ENCODE measurements around the gene TMEM128.
"Not testable (repeated sequence)": the region's sequence is repeated elsewhere in the genome, so short reads cannot be mapped to it uniquely, and the experiment has no call there.

Gene TMEM128

DNA sequence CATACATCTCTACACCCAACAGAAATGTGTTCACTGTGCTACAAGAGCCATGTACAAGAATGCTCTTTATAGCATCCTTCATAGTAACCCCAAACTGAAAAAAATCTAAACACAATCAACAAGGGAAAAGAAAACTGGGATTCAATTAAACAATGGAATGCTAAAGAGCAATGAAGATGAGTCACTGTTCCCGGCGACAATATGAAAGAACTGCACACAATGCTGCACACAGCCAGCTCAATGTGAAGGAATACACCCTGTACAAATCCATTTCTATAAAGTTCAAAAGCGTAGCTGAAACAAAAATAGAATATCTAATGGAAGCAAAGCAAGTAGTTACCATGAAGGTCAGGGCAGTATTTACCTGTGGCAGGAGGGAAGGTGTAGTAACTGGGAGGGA, 8.5 kb downstream of the TMEM128 start:
- not testable (repeated sequence) for H3K9me3 Mint-ChIP-seq; H3K27me3 Mint-ChIP-seq; H3K27ac Mint-ChIP-seq; H3K4me3 Mint-ChIP-seq; H3K4me1 Mint-ChIP-seq; ATAC-seq (ENCODE audit: low read depth); DNase-seq (ENCODE audit: low spot score in 2 of 2)
- H3K36me3 Mint-ChIP-seq: peaks cover 33% of the 10 kb centered on the region

GRCh38 chr4:4233610-4234009, 14.4 kb downstream of the TMEM128 start:
- peaks cover 2% of the 10 kb centered on the region for H3K27me3 Mint-ChIP-seq
- H3K36me3 Mint-ChIP-seq: peaks cover 18% of the 10 kb centered on the region
- H3K9me3 Mint-ChIP-seq: peaks cover 10% of the 10 kb centered on the region
- no peak overlapping the region for H3K27ac Mint-ChIP-seq
- H3K4me3 Mint-ChIP-seq: no peak overlapping the region
- ATAC-seq (ENCODE audit: low read depth) (no peak), DNase-seq (ENCODE audit: low spot score in 2 of 2) (no peak)
- H3K4me1 Mint-ChIP-seq: no peaks in the 10 kb centered on the region

GRCh38 chr4:4228356-4228668, 19.7 kb downstream of the TMEM128 start:
- peaks cover 31% of the 10 kb centered on the region for H3K27me3 Mint-ChIP-seq
- no peak for ATAC-seq (ENCODE audit: low read depth)
- no peak for DNase-seq (ENCODE audit: low spot score in 2 of 2)
- H3K27ac Mint-ChIP-seq: no peak overlapping the region
- H3K4me1 Mint-ChIP-seq: peaks cover 6% of the 10 kb centered on the region
- H3K36me3 Mint-ChIP-seq: peaks cover 5% of the 10 kb centered on the region
- H3K9me3 Mint-ChIP-seq: peaks cover 5% of the 10 kb centered on the region
- H3K4me3 Mint-ChIP-seq: no peak overlapping the region

DNA sequence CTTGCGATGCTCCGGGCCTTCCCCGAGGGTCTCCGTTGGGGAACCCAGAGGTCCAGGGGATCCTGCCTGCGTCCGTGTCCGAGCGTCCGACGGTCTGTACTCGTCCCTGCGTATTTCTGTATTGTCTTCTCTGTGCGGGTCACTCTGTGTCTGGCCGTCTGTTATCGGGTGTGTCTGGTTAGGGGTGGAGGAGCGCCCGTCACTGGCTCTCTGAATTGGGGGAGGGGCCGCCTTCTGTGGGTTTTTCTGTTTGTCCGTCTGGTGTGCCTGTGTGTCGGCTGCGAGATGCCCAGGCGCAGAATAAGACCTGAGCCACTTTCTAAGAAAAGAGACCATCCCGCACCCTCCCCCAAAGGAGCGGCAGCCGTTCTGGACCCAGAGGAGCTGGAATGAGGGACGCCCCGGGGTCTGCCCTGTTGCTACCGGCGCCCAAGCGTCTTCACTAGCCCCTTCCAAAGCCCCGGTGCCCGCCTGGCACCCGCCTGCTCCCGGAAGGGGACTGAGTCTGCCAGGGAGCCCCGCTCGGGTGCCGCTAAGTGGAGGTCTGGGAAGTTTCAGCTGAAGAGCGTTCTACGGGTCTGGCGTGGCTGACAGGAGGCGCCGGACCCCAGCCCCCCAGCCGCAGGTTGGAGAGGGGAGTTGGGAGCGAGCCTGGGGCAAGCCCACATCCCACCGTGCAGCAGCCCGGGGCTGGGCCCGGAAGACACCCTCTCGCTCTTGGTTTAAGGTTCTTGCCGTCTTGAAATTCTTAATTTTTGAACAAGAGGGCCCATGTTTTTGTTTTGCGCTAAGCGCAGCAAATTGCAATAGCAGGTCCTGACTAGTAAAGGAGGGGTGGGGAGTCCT, 20.3 kb downstream of the TMEM128 start:
- peaks cover 35% of the 10 kb centered on the region for H3K27me3 Mint-ChIP-seq
- peaks cover 5% of the 10 kb centered on the region for H3K36me3 Mint-ChIP-seq
- no peak overlapping the region for H3K4me3 Mint-ChIP-seq
- no peak overlapping the region for H3K27ac Mint-ChIP-seq
- peaks cover 6% of the 10 kb centered on the region for H3K4me1 Mint-ChIP-seq
- no peak for DNase-seq (ENCODE audit: low spot score in 2 of 2)
- H3K9me3 Mint-ChIP-seq: peaks cover 5% of the 10 kb centered on the region
- no peak for ATAC-seq (ENCODE audit: low read depth)

DNA sequence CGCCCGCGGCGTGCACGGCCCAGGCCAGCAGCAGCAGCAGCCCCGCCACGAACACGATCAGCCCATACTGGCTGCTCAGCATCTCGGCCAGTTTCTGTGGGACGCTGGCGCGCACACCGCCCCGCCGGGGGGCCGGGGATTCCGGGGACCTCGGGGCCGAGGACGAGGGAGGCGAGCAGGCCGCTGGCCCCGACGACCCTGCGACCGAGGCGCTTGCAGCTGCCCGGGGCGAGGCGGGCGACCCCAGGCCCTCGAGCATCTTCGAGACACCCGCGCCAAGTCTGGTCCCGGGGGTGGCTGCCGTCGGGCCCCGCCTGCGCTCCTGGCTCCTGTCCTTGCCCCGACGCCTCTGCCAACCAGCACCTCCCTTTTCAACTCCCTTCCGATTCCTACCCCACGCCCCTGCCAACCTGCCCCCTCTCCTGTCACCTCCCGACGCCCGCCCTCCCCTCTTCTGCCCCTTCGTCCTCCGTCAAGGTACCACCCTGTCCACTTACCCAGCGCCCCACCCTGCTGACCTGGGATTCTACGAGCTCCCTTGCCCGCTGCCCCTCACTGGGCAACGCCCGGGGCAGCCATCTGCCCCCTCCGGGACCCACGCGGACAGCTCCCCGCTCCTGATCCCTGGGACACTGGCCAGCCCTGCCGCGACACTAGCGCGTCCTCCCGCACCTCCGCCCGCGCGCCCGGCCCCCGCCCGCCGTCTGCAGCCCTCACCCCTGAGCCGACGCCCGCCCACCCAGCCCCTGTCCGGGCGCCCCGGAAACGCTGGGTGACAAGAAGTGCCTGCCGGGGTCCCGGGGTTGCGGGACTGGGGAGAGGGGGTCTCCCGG, 21.2 kb downstream of the TMEM128 start, which contains the start of gene OTOP1:
Gene OTOP1 (minus strand): TSS at position 324 of the 833 bp plus-strand sequence. CDS start 65 bp downstream, at position 259.
- Mint-ChIP-seq H3K9me3 (peaks cover 4% of the 10 kb centered on the region), H3K4me3 (no peak within 1 kb of the TSS), H3K27me3 (peaks cover 36% of the 10 kb centered on the region), H3K4me1 (peaks cover 6% of the 10 kb centered on the region), H3K27ac (no peak within 1 kb of the TSS), H3K36me3 (peaks cover 5% of the 10 kb centered on the region)
- DNase-seq (ENCODE audit: low spot score in 2 of 2): no peak
- ATAC-seq (ENCODE audit: low read depth): no peak

DNA sequence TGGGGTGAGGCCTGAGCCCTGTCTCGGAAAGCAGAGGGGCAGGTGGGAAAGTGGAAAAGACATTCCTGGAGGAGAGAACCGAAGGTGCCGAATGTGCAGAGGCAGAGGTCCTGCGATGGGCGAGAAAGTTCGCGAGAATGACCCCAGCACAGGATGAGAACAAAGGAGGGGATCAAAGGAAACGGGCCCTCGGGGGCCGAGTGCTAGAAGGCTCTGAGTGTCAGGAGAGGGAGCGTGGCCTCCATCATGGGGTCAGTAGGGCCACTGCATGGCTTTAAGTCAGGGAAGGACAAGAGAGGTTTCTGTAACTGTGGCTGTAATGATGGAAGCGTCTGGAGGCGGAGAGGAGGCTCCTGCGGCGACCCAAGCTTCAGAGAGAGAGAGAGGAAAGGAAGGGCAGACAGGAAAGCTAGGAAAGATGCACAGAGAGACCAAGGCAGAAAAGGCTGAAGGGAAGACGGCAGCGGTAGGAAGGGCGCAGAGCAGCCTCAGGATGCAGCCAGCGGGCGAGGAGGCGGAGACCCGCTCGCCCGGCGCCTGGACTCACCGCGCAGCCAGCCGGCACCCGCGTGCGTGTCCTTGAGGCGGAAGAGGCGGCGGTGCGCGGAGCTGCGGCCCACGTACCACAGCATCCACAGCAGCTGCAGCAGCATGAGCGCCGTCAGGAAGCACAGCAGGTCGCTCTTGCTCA, 22.0 kb downstream of the TMEM128 start:
- DNase-seq (ENCODE audit: low spot score in 2 of 2): no peak
- no peak for ATAC-seq (ENCODE audit: low read depth)
- H3K4me1 Mint-ChIP-seq: peaks cover 6% of the 10 kb centered on the region
- no peak overlapping the region for H3K27ac Mint-ChIP-seq
- peaks cover 2% of the 10 kb centered on the region for H3K9me3 Mint-ChIP-seq
- H3K4me3 Mint-ChIP-seq: no peak overlapping the region
- peaks cover 36% of the 10 kb centered on the region for H3K27me3 Mint-ChIP-seq
- H3K36me3 Mint-ChIP-seq: peaks cover 5% of the 10 kb centered on the region

GRCh38 chr4:4217113-4217512, 30.9 kb downstream of the TMEM128 start:
- Mint-ChIP-seq H3K27me3 (peaks cover 8% of the 10 kb centered on the region), H3K9me3 (no peaks in the 10 kb centered on the region), H3K4me1 (no peaks in the 10 kb centered on the region), H3K36me3 (no peaks in the 10 kb centered on the region), H3K27ac (no peak overlapping the region), H3K4me3 (no peak overlapping the region)
- DNase-seq (ENCODE audit: low spot score in 2 of 2) (no peak), ATAC-seq (ENCODE audit: low read depth) (no peak)

DNA sequence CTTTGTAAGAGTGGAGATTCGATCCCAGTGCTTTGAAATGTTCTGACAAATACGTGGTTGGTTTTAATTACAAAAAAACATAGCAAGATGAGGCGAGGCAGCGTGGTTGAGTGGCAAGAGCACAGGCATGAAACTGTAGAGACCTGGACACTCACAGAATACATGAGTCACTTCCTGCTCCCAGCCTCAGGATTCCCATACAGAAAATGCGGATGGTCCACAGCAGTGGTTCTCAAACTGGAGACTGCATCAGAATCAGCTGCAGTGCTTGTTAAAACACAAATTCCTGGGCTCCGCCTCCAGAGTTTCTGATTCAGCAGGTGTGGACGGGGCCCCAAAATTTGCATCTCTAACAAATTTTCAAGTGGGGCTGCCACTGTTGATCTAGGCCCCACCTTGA, 31.4 kb downstream of the TMEM128 start:
- no peak for ATAC-seq (ENCODE audit: low read depth)
- DNase-seq (ENCODE audit: low spot score in 2 of 2): no peak
- Mint-ChIP-seq H3K4me1 (no peaks in the 10 kb centered on the region), H3K36me3 (no peaks in the 10 kb centered on the region), H3K27ac (no peak overlapping the region), H3K9me3 (no peaks in the 10 kb centered on the region), H3K4me3 (no peak overlapping the region), H3K27me3 (peaks cover 5% of the 10 kb centered on the region)

DNA sequence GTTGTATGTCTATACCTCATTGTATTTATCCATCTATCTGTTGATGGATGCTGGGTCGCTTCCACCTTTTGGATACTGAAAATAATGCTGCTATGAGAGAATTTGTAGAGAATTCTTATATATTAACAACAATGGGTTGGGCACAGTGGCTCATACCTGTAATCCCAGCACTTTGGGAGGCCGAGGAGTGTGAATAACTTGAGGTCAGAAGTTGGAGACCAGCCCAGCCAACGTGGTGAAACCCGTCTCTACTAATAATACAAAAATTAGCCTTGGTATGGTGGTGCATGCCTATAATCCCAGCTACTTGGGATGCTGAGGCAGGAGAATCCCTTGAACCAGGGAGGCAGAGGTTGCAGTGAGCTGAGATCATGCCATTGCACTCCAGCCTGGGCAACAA, 34.3 kb downstream of the TMEM128 start:
- not testable (repeated sequence) for H3K36me3 Mint-ChIP-seq; H3K27ac Mint-ChIP-seq; H3K9me3 Mint-ChIP-seq; ATAC-seq (ENCODE audit: low read depth); DNase-seq (ENCODE audit: low spot score in 2 of 2); H3K4me3 Mint-ChIP-seq; H3K4me1 Mint-ChIP-seq
- peaks cover 13% of the 10 kb centered on the region for H3K27me3 Mint-ChIP-seq

- H3K36me3 Mint-ChIP-seq: no peaks in the 10 kb centered on the region
- ATAC-seq (ENCODE audit: low read depth): no peak
- no peaks in the 10 kb centered on the region for H3K9me3 Mint-ChIP-seq
- no peak overlapping the region for H3K27ac Mint-ChIP-seq
- no peak for DNase-seq (ENCODE audit: low spot score in 2 of 2)
- no peaks in the 10 kb centered on the region for H3K4me1 Mint-ChIP-seq
- H3K27me3 Mint-ChIP-seq: peaks cover 11% of the 10 kb centered on the region
- no peak overlapping the region for H3K4me3 Mint-ChIP-seq
These were observed 41.8 kb downstream of the TMEM128 start for GRCh38 chr4:4206204-4206603.

DNA sequence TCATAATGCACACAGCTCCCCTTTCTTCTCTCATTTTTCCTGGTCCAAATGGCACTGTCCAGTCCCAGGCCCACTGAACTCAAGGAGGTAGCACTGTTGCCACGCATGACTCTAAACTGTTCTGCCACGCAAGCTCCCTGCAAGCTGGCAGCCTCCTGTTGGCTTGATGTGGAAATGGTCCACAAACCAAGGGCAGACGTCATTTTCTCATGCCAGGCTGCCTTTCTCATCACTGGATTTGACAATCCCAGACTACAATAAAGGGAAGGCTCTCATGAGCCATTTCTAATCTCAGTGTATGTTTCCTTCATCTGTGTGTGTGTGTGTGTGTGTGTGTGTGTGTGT, 43.6 kb downstream of the TMEM128 start:
- H3K36me3 Mint-ChIP-seq: no peaks in the 10 kb centered on the region

DNA sequence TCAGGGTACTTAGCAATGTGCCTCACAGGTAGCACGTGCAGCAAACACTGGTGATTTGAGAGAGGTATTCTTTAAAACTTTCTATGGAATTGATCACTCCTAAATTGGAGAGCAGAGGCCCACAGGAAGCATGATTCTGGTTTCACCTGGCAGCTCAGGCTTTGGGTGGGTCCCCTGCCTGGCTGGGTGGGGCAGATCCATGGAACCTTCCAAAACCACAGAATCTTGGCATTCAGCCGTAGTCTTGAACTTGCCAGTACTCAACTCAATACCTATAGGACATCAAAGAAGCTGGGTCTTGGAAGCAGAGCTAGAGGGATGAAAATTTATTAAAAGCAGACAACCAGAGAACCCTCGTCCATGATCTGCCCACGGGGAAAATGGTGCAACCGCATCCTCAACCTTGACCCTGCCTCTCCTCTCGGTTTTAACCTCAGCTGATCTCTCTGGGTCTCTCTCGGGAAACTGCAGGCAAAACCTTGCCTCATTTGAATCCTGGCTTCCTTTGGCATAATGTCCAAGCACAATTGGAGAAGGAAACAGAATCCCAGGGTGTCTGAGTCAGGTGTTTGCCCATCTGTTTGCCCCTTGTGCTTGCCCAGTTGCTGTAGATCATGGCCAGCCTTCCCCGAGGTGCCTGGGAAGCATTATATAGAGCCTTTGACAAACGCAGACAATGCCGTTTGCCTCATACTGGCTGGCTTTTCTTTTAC, 44.2 kb downstream of the TMEM128 start:
- no peaks in the 10 kb centered on the region for H3K36me3 Mint-ChIP-seq
- no peaks in the 10 kb centered on the region for H3K9me3 Mint-ChIP-seq
- no peak for DNase-seq (ENCODE audit: low spot score in 2 of 2)
- no peak overlapping the region for H3K4me3 Mint-ChIP-seq
- H3K27ac Mint-ChIP-seq: no peak overlapping the region
- H3K4me1 Mint-ChIP-seq: no peaks in the 10 kb centered on the region
- ATAC-seq (ENCODE audit: low read depth): no peak
- H3K27me3 Mint-ChIP-seq: peaks cover 4% of the 10 kb centered on the region

More for the DNA sequence above, 43.6 kb downstream of the TMEM128 start:
- no peak for DNase-seq (ENCODE audit: low spot score in 2 of 2)
- no peak for ATAC-seq (ENCODE audit: low read depth)
- H3K4me3 Mint-ChIP-seq: no peak overlapping the region
- peaks cover 4% of the 10 kb centered on the region for H3K27me3 Mint-ChIP-seq
- no peaks in the 10 kb centered on the region for H3K4me1 Mint-ChIP-seq
- H3K9me3 Mint-ChIP-seq: no peaks in the 10 kb centered on the region
- no peak overlapping the region for H3K27ac Mint-ChIP-seq

GRCh38 chr4:4202510-4202909, 45.5 kb downstream of the TMEM128 start:
- H3K4me1 Mint-ChIP-seq: no peaks in the 10 kb centered on the region
- H3K36me3 Mint-ChIP-seq: no peaks in the 10 kb centered on the region
- ATAC-seq (ENCODE audit: low read depth) (no peak), DNase-seq (ENCODE audit: low spot score in 2 of 2) (no peak)
- H3K4me3 Mint-ChIP-seq: no peak overlapping the region
- H3K27me3 Mint-ChIP-seq: peaks cover 4% of the 10 kb centered on the region
- no peaks in the 10 kb centered on the region for H3K9me3 Mint-ChIP-seq
- no peak overlapping the region for H3K27ac Mint-ChIP-seq

GRCh38 chr4:4200624-4201023, 47.4 kb downstream of the TMEM128 start:
- H3K4me1 Mint-ChIP-seq: no peaks in the 10 kb centered on the region

More at GRCh38 chr4:4200624-4201023, 47.4 kb downstream of the TMEM128 start:
- ATAC-seq (ENCODE audit: low read depth) (no peak), DNase-seq (ENCODE audit: low spot score in 2 of 2) (no peak)
- peaks cover 2% of the 10 kb centered on the region for H3K9me3 Mint-ChIP-seq
- no peaks in the 10 kb centered on the region for H3K36me3 Mint-ChIP-seq
- peaks cover 7% of the 10 kb centered on the region for H3K27me3 Mint-ChIP-seq
- H3K4me3 Mint-ChIP-seq: no peak overlapping the region
- H3K27ac Mint-ChIP-seq: no peak overlapping the region
